Parathyroid adenoma (tissue), 2 donors: ENCODE measurements around the gene PPP2R5C.
A peak's percentile ranks its signal among the peaks of the same experiment; 100 is the strongest.
"Not testable (repeated sequence)": the region's sequence is repeated elsewhere in the genome, so short reads cannot be mapped to it uniquely, and the experiment has no call there.

Source experiments
- H2AFZ ChIP-seq: fragments of 300-600 bp; sonication (generic); one replicate; pipeline ENCODE4 v1.7.0; 2017; ENCODE audit warnings: antibody characterized with exemption, mild to moderate bottlenecking
- H3K27ac ChIP-seq: fragments of 300-600 bp; sonication (generic); one replicate; pipeline ENCODE4 v1.7.0; 2017
- H3K27me3 ChIP-seq: fragments of 300-600 bp; sonication (generic); one replicate; pipeline ENCODE4 v1.7.0; 2017; ENCODE audit warnings: low read length; ENCODE audit not compliant: control insufficient read depth, insufficient read depth
- H3K36me3 ChIP-seq: fragments of 300-600 bp; sonication (generic); one replicate; pipeline ENCODE4 v1.7.0; 2017; ENCODE audit warnings: low read length; ENCODE audit not compliant: control insufficient read depth, insufficient read depth
- H3K4me1 ChIP-seq: fragments of 300-600 bp; sonication (generic); one replicate; pipeline ENCODE4 v1.7.0; 2017; ENCODE audit warnings: control low read depth
- H3K4me2 ChIP-seq: fragments of 300-600 bp; sonication (generic); one replicate; pipeline ENCODE4 v1.7.0; 2017; ENCODE audit warnings: low read length
- H3K4me3 ChIP-seq: fragments of 300-600 bp; sonication (generic); one replicate; pipeline ENCODE4 v1.7.0; 2017; ENCODE audit warnings: low read depth, low read length
- H3K79me2 ChIP-seq: fragments of 300-600 bp; sonication (generic); one replicate; pipeline ENCODE4 v1.7.0; 2017; ENCODE audit warnings: control low read depth
- H3K9ac ChIP-seq: fragments of 300-600 bp; sonication (generic); one replicate; pipeline ENCODE4 v1.7.0; 2017; ENCODE audit warnings: mild to moderate bottlenecking
- H3K9me3 ChIP-seq: fragments of 300-600 bp; sonication (generic); one replicate; pipeline ENCODE4 v1.7.0; 2017; ENCODE audit warnings: low read length; ENCODE audit not compliant: control insufficient read depth
- CTCF ChIP-seq: fragments of 300-600 bp; sonication (generic); IDR thresholded peaks from one replicate; pipeline ENCODE4 v1.7.0; 2017; ENCODE audit warnings: antibody characterized with exemption, mild to moderate bottlenecking
- donor health status: primary hyperparathyroidism.

Gene PPP2R5C

GRCh38 chr14:101761032-101761880 is at the start of gene PPP2R5C:
PPP2R5C (plus strand) TSS chr14:101761709; CDS start chr14:101761894, 185 bp downstream.
- Histone ChIP-seq H3K9me3 (no peaks in the 10 kb centered on the region), H3K4me3 (peak within 1 kb of the TSS; percentile 72), H3K9ac (peak within 1 kb of the TSS; percentile 59), H3K4me2 (peak within 1 kb of the TSS; percentile 93), H3K36me3 (no peaks in the 10 kb centered on the region), H3K27me3 (no peaks in the 10 kb centered on the region), H3K27ac (peak within 1 kb of the TSS; percentile 96), H3K79me2 (no peaks in the 10 kb centered on the region), H3K4me1 (peaks cover 6% of the 10 kb centered on the region), H2AFZ (peak within 1 kb of the TSS; percentile 98)
- TF ChIP-seq CTCF, result peak; percentile 11

- not testable (repeated sequence) for H3K27ac ChIP-seq, H3K27me3 ChIP-seq
Observed at GRCh38 chr14:101711857-101712233, 49.7 kb upstream of the PPP2R5C start.

GRCh38 chr14:101712341-101712740 is 49.2 kb upstream of the PPP2R5C start:
- H3K4me1 ChIP-seq, H3K79me2 ChIP-seq, H3K9me3 ChIP-seq: not testable (repeated sequence)

More at GRCh38 chr14:101711857-101712233, 49.7 kb upstream of the PPP2R5C start:
- H3K4me1 ChIP-seq, H3K9ac ChIP-seq, H3K4me2 ChIP-seq, H3K9me3 ChIP-seq, H3K4me3 ChIP-seq, H2AFZ ChIP-seq, H3K79me2 ChIP-seq, H3K36me3 ChIP-seq: not testable (repeated sequence)

GRCh38 chr14:101713091-101713490 is 48.4 kb upstream of the PPP2R5C start:
- not testable (repeated sequence) for H3K27me3 ChIP-seq, H3K27ac ChIP-seq, H3K4me3 ChIP-seq, H3K4me1 ChIP-seq, H3K4me2 ChIP-seq, H2AFZ ChIP-seq, H3K9ac ChIP-seq, H3K9me3 ChIP-seq, H3K79me2 ChIP-seq, H3K36me3 ChIP-seq

More at GRCh38 chr14:101712341-101712740, 49.2 kb upstream of the PPP2R5C start:
- not testable (repeated sequence) for H3K27me3 ChIP-seq, H3K4me3 ChIP-seq, H3K27ac ChIP-seq, H2AFZ ChIP-seq, H3K36me3 ChIP-seq, H3K4me2 ChIP-seq, H3K9ac ChIP-seq

- H3K79me2 ChIP-seq, result no peaks in the 10 kb centered on the region
- TF ChIP-seq CTCF, result no peak
- H2AFZ ChIP-seq, result no peak overlapping the region
- no peak overlapping the region for H3K27ac ChIP-seq
- no peaks in the 10 kb centered on the region for H3K27me3 ChIP-seq
- no peaks in the 10 kb centered on the region for H3K36me3 ChIP-seq
- H3K9ac ChIP-seq, result no peak overlapping the region
- H3K9me3 ChIP-seq, result no peaks in the 10 kb centered on the region
- H3K4me3 ChIP-seq, result no peak overlapping the region
- no peak overlapping the region for H3K4me2 ChIP-seq
- H3K4me1 ChIP-seq, result no peaks in the 10 kb centered on the region
Observed at GRCh38 chr14:101713621-101714349, 47.7 kb upstream of the PPP2R5C start.

GRCh38 chr14:101714394-101714793 is 47.1 kb upstream of the PPP2R5C start:
- H3K36me3 ChIP-seq, result no peaks in the 10 kb centered on the region
- H3K9ac ChIP-seq, result no peak overlapping the region
- TF ChIP-seq CTCF, result no peak
- H3K4me2 ChIP-seq, result no peak overlapping the region
- H3K79me2 ChIP-seq, result no peaks in the 10 kb centered on the region
- H3K9me3 ChIP-seq, result no peaks in the 10 kb centered on the region
- H3K4me3 ChIP-seq, result no peak overlapping the region
- H3K27me3 ChIP-seq, result no peaks in the 10 kb centered on the region
- no peak overlapping the region for H2AFZ ChIP-seq
- no peaks in the 10 kb centered on the region for H3K4me1 ChIP-seq
- H3K27ac ChIP-seq, result no peak overlapping the region
